ENCODE results near the gene SUPT20H.

Gene SUPT20H

GRCh38 chr13:36965767-36966166, 93.7 kb downstream of the SUPT20H start:
- DNase-seq (ENCODE audit: extremely low spot score): no peak
- POLR2A ChIA-PET: no interaction called here

DNA sequence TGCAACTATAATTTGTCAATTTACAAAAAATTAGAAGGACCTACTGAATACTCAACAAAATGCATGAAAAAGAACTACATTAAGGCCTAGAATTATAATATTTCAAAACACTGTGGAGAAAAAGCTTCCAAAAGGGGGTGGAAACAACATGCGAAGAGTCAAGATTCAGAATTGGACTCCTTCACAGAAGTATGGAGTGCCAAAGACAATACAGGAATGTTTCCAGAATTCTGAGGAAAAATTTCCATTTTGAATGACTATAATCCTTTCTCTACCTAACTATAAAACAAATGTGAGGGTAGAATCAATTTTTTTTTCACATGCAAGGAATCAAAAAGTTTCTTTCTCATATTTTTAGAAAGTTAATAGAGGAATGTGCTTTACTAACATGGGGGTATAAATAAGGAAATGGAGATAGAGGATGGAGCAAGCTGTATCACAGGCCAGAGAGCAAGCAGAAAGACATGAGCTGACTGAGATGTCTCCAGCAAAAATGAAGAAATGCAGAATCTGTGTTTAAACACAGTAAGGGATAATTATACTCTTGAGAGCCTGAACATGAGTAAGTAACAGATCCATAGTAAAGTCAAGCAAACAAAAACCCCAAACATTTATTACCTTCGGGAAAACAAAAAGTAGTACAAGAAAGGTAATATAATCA, 99.9 kb downstream of the SUPT20H start:
- ChIA-PET POLR2A (no interaction called here), CTCF (no interaction called here)
- no peak for TF ChIP-seq HDGF (IDR thresholded peaks at IDR 0.05; ENCODE audit: borderline replicate concordance)
- no peak for TF ChIP-seq FOXK2 (IDR thresholded peaks at IDR 0.05)
- no peak for TF ChIP-seq CTBP1 (IDR thresholded peaks at IDR 0.05; ENCODE audit: borderline replicate concordance)
- TF ChIP-seq SP1 (IDR thresholded peaks at IDR 0.05): no peak
- TF ChIP-seq FOXA1 (IDR thresholded peaks at IDR 0.05): no peak
- TF ChIP-seq, protein P1, sequence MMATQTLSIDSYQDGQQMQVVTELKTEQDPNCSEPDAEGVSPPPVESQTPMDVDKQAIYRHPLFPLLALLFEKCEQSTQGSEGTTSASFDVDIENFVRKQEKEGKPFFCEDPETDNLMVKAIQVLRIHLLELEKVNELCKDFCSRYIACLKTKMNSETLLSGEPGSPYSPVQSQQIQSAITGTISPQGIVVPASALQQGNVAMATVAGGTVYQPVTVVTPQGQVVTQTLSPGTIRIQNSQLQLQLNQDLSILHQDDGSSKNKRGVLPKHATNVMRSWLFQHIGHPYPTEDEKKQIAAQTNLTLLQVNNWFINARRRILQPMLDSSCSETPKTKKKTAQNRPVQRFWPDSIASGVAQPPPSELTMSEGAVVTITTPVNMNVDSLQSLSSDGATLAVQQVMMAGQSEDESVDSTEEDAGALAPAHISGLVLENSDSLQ (IDR thresholded peaks at IDR 0.05): no peak
- no peak for TF ChIP-seq L3MBTL2 (conservative IDR thresholded peaks at IDR 0.05)
- no peak for TF ChIP-seq TARDBP (IDR thresholded peaks at IDR 0.05)
- TF ChIP-seq SUZ12 (IDR thresholded peaks at IDR 0.05): no peak
- TF ChIP-seq ELF4 (IDR thresholded peaks at IDR 0.05): no peak
- DNase-seq (ENCODE audit: extremely low spot score): no peak

More at GRCh38 chr13:36965767-36966166, 93.7 kb downstream of the SUPT20H start:
- CTCF ChIA-PET: no interaction called here
- TF ChIP-seq NFRKB (IDR thresholded peaks at IDR 0.05): no peak
- TF ChIP-seq ZNF384 (IDR thresholded peaks at IDR 0.05): no peak
- TF ChIP-seq SP1 (IDR thresholded peaks at IDR 0.05): no peak
- no peak for TF ChIP-seq CTBP1 (IDR thresholded peaks at IDR 0.05; ENCODE audit: borderline replicate concordance)
- TF ChIP-seq LEF1 (IDR thresholded peaks at IDR 0.05; ENCODE audit: borderline replicate concordance): no peak
- TF ChIP-seq BHLHE40 (IDR thresholded peaks at IDR 0.05; ENCODE audit: borderline replicate concordance): no peak
- no peak for TF ChIP-seq FOXM1 (IDR thresholded peaks at IDR 0.05; ENCODE audit: borderline replicate concordance)
- no peak for TF ChIP-seq FOXA1 (IDR thresholded peaks at IDR 0.05)
- TF ChIP-seq, protein P1 (IDR thresholded peaks at IDR 0.05): no peak
- TF ChIP-seq L3MBTL2 (conservative IDR thresholded peaks at IDR 0.05): no peak
- no peak for TF ChIP-seq HDGF (IDR thresholded peaks at IDR 0.05; ENCODE audit: borderline replicate concordance)
- no peak for TF ChIP-seq ARNT (IDR thresholded peaks at IDR 0.05)
- TF ChIP-seq ELF4 (IDR thresholded peaks at IDR 0.05): no peak
- no peak for TF ChIP-seq SUZ12 (IDR thresholded peaks at IDR 0.05)
- no peak for TF ChIP-seq FOXK2 (IDR thresholded peaks at IDR 0.05)
- no peak for TF ChIP-seq TARDBP (IDR thresholded peaks at IDR 0.05)
